ENCODE measurements around the gene CFAP74.

The CFAP74 gene

DNA sequence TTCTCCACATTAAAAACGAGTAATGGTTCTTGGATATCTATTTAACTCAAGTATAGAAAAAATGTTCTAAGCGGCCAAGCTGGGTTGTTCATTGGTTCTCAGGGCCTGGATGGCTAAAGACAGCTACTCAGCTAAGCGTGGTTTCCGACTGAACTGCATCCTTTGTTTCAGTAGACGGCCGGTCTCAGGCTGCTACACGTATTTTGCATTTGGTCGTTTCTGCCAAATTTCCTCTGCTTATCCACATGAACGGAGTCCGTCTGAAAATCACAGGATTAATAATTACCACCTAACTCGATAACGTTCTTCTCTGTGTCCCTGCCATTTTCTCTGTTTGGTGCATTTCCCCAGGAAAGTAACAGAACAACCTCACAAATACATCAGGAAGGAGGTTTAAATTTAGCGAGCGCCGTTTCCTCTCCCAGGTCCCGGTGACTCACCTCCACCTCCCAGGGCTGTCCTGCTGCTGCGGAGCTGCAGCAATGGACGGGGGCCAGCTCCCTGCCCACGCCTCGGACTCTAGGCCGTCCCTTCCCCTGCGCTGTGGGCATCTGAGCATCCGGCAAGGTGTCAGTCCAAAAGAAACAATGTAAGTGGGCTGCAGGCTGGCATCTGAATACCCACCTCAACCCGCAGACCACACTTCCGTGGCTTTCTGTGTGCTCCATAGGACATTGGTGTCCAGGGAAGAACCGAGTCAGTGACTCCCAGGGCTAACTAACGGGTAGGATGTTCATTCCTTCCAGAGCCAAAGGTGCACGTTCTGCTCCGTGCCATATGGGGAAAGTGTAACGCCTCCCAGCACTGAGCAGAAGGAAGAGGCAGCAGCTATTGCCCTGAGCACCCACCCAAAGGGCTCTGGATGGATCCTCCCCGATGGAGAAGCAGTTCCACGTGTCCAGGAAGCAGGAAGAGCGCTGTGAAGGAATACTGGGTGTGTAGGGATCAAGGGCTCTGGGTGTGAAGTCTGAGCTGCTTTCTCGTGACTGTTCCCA lies 11.5 kb upstream of the CFAP74 start:
- no peak for FAIRE-seq
- TF ChIP-seq POLR2AphosphoS5 (IDR thresholded peaks at IDR 0.05; ENCODE audit: low read depth, low read length) = no peak
- no peak for TF ChIP-seq POLR2A (IDR thresholded peaks at IDR 0.05; ENCODE audit: low read depth, low read length)
- no peak for TF ChIP-seq TAF1 (IDR thresholded peaks at IDR 0.05; ENCODE audit: borderline replicate concordance, low read depth, low read length)
- DNase-seq (ENCODE audit: insufficient read length) = no peak

DNA sequence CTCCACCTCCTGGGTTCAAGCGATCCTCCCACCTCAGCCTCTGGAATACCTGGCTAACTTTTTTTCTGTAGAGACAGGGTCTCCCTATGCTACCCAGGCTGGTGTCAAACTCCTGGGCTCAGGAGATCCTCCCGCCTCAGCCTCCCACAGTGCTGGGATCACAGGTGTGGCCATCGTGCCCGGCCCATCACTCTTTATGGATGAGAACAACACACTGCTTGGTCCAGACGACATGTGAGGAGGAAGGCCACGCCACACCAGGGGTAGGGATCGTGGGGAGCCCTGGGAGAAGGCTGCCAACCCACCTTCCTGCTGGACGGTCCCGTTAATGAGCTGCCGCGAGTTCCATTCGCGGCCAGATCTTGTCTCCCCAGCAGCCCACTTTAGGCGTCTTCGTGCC lies 10.6 kb upstream of the CFAP74 start:
- no peak for FAIRE-seq
- DNase-seq (ENCODE audit: insufficient read length) = no peak
- TF ChIP-seq POLR2A (IDR thresholded peaks at IDR 0.05; ENCODE audit: low read depth, low read length) (no peak), POLR2AphosphoS5 (IDR thresholded peaks at IDR 0.05; ENCODE audit: low read depth, low read length) (no peak), TAF1 (IDR thresholded peaks at IDR 0.05; ENCODE audit: borderline replicate concordance, low read depth, low read length) (no peak)

DNA sequence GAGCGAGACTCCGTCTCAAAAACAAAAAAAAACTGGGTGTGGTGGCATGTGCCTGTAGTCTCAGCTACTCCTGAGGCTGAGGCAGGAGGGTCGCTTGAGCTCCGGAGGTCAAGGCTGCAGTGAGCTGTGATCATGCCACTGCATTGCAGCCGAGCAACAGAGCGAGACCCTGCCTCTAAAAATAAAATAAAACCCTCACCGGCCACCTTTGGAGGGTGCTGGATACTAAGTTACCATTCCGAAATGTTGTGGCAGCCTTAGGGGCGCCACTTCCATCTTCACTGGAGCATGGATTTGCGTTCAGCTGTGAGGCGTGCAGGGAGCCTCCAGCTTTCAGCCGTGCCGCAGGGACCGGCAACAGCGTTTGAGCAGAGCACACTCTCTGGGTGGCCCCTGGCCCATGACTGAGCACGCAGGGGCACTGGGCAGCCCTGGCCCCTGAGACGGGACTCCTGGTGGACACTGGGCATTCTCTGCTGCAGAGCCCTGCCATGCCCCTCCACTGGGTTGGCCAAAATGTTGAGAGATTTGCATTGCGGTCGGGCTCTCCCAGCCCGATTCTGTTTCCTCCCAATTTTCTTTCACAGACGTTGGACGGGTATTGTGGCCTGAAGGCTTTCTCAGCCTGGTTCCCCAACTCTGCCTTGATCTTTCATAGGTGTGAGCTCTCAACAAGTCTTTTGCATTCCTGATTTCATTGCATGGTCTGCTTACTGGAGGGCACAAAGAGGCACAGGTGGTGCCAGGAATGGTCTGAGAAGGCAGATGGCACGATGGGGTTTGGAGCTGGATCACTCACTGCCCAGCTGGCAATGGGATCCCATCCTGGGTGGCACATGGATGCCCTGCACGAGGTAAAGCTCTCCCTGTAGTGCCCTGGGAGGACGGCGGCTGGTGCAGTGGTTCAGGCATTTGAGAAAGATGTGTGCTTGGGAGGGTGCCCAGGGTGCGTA lies 5.8 kb upstream of the CFAP74 start:
- FAIRE-seq (no peak), DNase-seq (ENCODE audit: insufficient read length) (no peak)
- TF ChIP-seq POLR2A (IDR thresholded peaks at IDR 0.05; ENCODE audit: low read depth, low read length) (no peak), POLR2AphosphoS5 (IDR thresholded peaks at IDR 0.05; ENCODE audit: low read depth, low read length) (no peak), TAF1 (IDR thresholded peaks at IDR 0.05; ENCODE audit: borderline replicate concordance, low read depth, low read length) (no peak)

DNA sequence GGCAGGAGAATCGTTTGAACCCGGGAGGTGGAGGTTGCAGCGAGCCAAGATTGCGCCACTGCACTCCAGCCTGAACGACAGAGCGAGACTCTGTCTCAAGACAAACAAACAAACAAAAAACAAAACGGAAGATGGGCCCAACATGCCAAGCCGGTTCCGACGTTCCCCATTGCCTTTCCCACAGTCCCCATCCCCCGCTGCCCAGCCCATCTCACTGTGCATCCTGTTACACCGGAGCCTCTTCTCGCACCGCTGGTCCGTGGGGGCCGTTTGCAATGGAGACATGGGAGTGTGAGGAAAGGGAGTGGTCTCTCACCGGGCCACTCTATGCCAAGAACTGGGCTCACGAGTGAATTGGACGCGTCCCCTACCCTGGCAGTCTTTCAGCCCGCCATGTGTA lies 1.3 kb upstream of the CFAP74 start:
- DNase-seq (ENCODE audit: insufficient read length) (no peak), FAIRE-seq (no peak)
- TF ChIP-seq POLR2A (IDR thresholded peaks at IDR 0.05; ENCODE audit: low read depth, low read length) = no peak
- TF ChIP-seq POLR2AphosphoS5 (IDR thresholded peaks at IDR 0.05; ENCODE audit: low read depth, low read length) = no peak
- TF ChIP-seq TAF1 (IDR thresholded peaks at IDR 0.05; ENCODE audit: borderline replicate concordance, low read depth, low read length) = no peak

DNA sequence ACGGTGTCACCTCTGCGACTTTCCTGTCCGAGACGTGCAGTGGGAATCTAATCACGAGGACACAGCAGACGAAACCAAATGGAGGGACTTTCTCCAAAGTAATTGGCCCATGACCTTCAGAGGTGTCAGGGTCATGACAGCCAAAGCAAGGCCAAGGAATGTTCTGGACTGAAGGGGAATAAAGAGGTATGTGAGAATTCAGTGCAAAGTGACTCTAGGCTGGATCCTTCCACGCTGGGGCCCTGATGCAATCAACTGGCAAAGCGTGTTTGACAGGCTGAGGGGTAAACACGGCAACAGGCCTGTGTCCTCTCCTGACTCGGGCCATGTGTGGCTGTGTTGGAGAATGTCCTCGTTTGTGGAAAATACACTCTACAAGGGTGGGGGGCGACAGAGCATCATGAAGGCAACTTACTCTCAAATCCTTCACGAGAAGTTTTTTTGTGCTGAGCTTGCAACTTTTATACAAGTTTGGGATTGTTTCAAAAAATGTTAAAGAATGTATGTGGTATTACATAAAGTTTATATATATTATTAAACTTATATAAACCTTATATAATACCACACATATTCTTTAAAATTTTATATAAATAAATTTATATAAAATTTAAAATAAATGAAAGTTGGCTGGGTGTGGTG lies 1.7 kb downstream of the CFAP74 start:
- no peak for DNase-seq (ENCODE audit: insufficient read length)
- TF ChIP-seq POLR2AphosphoS5 (IDR thresholded peaks at IDR 0.05; ENCODE audit: low read depth, low read length) (no peak), POLR2A (IDR thresholded peaks at IDR 0.05; ENCODE audit: low read depth, low read length) (no peak), TAF1 (IDR thresholded peaks at IDR 0.05; ENCODE audit: borderline replicate concordance, low read depth, low read length) (no peak)
- FAIRE-seq = no peak

DNA sequence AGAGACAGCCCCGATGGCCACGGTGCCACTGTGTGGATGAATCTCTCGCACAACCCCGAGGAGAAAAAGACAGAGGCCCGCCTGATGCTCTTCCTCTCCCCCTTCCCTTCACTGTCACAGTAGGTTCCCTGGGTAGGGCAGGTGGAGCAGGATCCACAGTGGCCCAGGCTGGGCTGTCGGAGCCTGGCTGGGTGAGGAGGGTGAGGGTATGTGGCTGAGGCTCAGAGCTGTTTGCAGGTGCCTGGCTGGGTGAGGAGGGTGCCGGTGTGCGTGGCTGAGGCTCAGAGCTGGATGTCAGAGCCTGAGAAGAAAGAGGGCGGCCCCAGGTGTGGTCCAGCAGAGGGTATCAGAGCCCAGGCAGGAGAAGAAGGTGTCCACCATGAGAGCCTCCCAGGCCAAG lies 2.7 kb downstream of the CFAP74 start:
- TF ChIP-seq TAF1 (IDR thresholded peaks at IDR 0.05; ENCODE audit: borderline replicate concordance, low read depth, low read length) (no peak), POLR2A (IDR thresholded peaks at IDR 0.05; ENCODE audit: low read depth, low read length) (no peak), POLR2AphosphoS5 (IDR thresholded peaks at IDR 0.05; ENCODE audit: low read depth, low read length) (no peak)
- DNase-seq (ENCODE audit: insufficient read length) = no peak
- FAIRE-seq = no peak

DNA sequence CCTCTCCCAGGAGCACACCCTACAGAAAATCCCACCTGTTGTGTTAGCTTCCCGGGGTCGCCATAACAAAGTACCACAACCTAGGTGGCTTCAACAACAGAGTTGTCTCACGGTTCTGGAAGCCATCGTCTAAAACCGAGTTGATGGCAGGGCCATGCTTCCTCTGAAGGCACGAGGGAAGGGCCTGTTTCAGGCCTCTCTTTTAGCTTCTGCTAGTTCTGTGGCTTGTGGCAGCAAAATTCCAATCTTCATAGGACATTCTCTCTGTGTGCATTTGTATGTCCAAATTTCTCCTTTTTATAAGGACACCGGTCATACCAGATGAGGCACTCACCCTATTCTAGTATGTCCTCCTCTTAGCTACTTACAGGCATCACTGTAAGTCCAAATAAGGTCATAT lies 3.2 kb downstream of the CFAP74 start:
- FAIRE-seq = no peak
- no peak for DNase-seq (ENCODE audit: insufficient read length)
- no peak for TF ChIP-seq TAF1 (IDR thresholded peaks at IDR 0.05; ENCODE audit: borderline replicate concordance, low read depth, low read length)
- TF ChIP-seq POLR2A (IDR thresholded peaks at IDR 0.05; ENCODE audit: low read depth, low read length) = no peak
- TF ChIP-seq POLR2AphosphoS5 (IDR thresholded peaks at IDR 0.05; ENCODE audit: low read depth, low read length) = no peak

DNA sequence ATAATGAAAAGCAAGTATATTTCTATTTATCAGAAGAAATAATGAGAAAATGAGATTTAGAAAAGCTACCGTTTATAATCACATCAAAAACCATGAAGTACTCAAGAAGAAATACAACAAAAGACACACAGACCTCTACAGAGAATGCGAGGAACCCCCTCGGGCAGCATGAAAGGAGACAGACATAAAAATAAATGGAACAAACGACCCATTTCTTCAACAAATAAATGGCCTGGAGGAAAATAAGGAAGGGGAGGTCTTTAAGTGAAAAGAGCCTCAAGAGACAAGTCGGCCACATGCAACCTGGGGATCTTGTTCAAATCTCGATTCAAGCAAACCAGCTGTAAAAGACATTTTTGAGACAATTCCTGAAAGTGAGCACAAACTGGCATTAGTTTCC lies 6.0 kb downstream of the CFAP74 start:
- FAIRE-seq (no peak), DNase-seq (ENCODE audit: insufficient read length) (no peak)
- TF ChIP-seq POLR2A (IDR thresholded peaks at IDR 0.05; ENCODE audit: low read depth, low read length) (no peak), TAF1 (IDR thresholded peaks at IDR 0.05; ENCODE audit: borderline replicate concordance, low read depth, low read length) (no peak), POLR2AphosphoS5 (IDR thresholded peaks at IDR 0.05; ENCODE audit: low read depth, low read length) (no peak)

DNA sequence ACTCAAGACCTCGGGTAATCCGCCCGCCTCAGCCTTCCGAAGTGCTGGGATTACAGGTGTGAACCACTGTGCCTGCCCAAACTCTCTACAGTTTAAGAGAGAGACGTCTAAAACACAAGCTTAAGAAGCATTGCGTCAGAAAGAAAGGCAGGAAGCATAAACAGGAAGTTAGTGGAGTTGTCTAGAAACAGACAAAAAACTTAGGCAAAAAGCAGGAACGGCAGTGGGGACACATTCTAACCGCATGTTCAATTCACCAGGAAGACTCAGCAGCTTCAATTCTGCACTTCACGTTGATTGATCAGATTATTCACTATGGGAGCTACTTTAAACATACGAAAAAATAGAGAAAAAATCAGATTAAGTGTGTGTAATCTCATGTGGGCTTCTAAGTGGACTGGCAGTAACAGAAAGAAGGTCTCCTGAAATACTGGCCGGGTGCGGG lies 7.4 kb downstream of the CFAP74 start:
- FAIRE-seq = no peak
- no peak for DNase-seq (ENCODE audit: insufficient read length)
- TF ChIP-seq POLR2AphosphoS5 (IDR thresholded peaks at IDR 0.05; ENCODE audit: low read depth, low read length) (no peak), TAF1 (IDR thresholded peaks at IDR 0.05; ENCODE audit: borderline replicate concordance, low read depth, low read length) (no peak), POLR2A (IDR thresholded peaks at IDR 0.05; ENCODE audit: low read depth, low read length) (no peak)

DNA sequence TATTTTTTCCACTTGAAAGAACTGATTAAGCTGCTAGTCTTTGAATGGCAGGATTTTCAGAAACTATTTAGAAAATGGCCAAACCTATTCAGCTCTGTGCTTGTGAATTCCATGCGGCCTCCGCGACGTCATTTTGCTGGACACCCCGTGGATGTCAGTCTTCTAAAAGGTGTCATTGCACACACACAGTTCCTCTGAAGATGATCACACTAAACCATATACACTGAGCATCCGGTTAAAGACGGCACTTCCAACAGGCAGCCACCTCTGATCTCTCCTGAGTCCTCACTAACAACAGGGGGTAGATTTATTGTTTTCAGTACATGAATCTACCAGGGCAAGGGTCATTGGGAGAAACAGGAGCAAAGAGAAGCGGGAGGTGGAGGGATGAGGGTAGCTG lies 9.1 kb downstream of the CFAP74 start:
- TF ChIP-seq POLR2AphosphoS5 (IDR thresholded peaks at IDR 0.05; ENCODE audit: low read depth, low read length) = no peak
- no peak for TF ChIP-seq TAF1 (IDR thresholded peaks at IDR 0.05; ENCODE audit: borderline replicate concordance, low read depth, low read length)
- no peak for TF ChIP-seq POLR2A (IDR thresholded peaks at IDR 0.05; ENCODE audit: low read depth, low read length)
- FAIRE-seq (no peak), DNase-seq (ENCODE audit: insufficient read length) (no peak)

DNA sequence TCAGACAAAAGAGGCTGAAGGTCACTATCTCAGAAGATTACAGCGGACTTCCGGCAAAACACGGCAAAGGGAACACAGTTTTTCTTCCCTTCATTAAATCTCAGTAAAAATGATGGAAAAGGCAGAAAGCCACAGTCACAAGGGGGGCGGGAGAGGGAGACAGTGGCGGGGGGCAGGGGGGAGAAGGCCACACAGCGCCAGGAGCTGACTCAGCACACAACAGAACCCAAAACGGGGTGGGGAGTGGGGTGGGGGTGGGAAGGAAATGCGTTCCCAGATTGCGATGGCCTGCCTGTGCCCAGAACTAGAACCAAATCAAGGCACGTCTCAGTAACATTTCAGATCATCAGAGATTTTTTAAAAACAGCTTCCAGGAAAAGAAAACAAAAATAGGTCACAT lies 13.4 kb downstream of the CFAP74 start:
- DNase-seq (ENCODE audit: insufficient read length) (no peak), FAIRE-seq (no peak)
- no peak for TF ChIP-seq POLR2AphosphoS5 (IDR thresholded peaks at IDR 0.05; ENCODE audit: low read depth, low read length)
- TF ChIP-seq POLR2A (IDR thresholded peaks at IDR 0.05; ENCODE audit: low read depth, low read length) = no peak
- no peak for TF ChIP-seq TAF1 (IDR thresholded peaks at IDR 0.05; ENCODE audit: borderline replicate concordance, low read depth, low read length)

Measured in GM12892 (cell line).